IMR-90 (cell line): Measurements from ENCODE around the gene P2RX3. TPM values are rescaled to one million over a fixed set of nuclear protein-coding genes. Genes with fewer than 3 reads are reported as not detected.

Experiments
- ATAC-seq: fragments of 200-7000 bp; cut with Tn5 transposase; 2 replicates; pipeline ENCODE4 v1.9.1; 2020; ENCODE audit warnings: low read depth, mild to moderate bottlenecking, moderate library complexity
- BruUV-seq: library from RNA; stranded (reverse); fragments of 400-500 nt; replicated peaks from 2 replicates; lab custom pipeline; 2021; lab: Mats Ljungman, UMichigan
- CTCF ChIA-PET: fragments of 300-600 bp; formaldehyde crosslinking; extraction: SDS; loops from one replicate; lab custom pipeline; 2021; ENCODE audit warnings: antibody characterized with exemption; lab: Yijun Ruan, JAX
- POLR2A ChIA-PET: fragments of 300-600 bp; sonication (Branson Sonifier 250); formaldehyde crosslinking; loops from one replicate; lab custom pipeline; 2022; ENCODE audit warnings: antibody characterized with exemption; ENCODE audit not compliant: unreplicated experiment; lab: Charles Lee
- DNase-seq: peaks from one replicate; pipeline ENCODE4 v3.0.0; 2013
- H2AFZ ChIP-seq: replicated peaks from 2 replicates; pipeline ENCODE3; 2013; ENCODE audit warnings: low read length, mild to moderate bottlenecking; ENCODE audit not compliant: poor library complexity
- H2AK5ac ChIP-seq: 2 replicates; pipeline ENCODE4 v1.6.1; 2013; ENCODE audit warnings: low read depth, low read length, inconsistent platforms
- H2AK9ac ChIP-seq: replicated peaks from 2 replicates; pipeline ENCODE3; 2013; ENCODE audit warnings: mild to moderate bottlenecking, low read depth, low read length, moderate library complexity; ENCODE audit not compliant: poor library complexity
- H2BK120ac ChIP-seq: 2 replicates; pipeline ENCODE4 v1.6.1; 2013; ENCODE audit warnings: low read depth, low read length, inconsistent platforms
- H2BK15ac ChIP-seq: 3 replicates; pipeline ENCODE4 v1.6.1; 2013; ENCODE audit warnings: low read depth, low read length, inconsistent platforms
- H2BK20ac ChIP-seq: 2 replicates; pipeline ENCODE4 v1.6.1; 2013; ENCODE audit warnings: low read depth, mild to moderate bottlenecking, inconsistent platforms, low read length, moderate library complexity
- H2BK5ac ChIP-seq: 2 replicates; pipeline ENCODE4 v1.6.1; 2013; ENCODE audit warnings: mild to moderate bottlenecking, low read depth, low read length, inconsistent platforms; ENCODE audit not compliant: poor library complexity, severe bottlenecking
- H3K14ac ChIP-seq: replicated peaks from 2 replicates; pipeline ENCODE4 v1.6.1; 2013; ENCODE audit warnings: low read depth, low read length, inconsistent platforms
- H3K18ac ChIP-seq: 2 replicates; pipeline ENCODE4 v1.6.1; 2013; ENCODE audit warnings: low read depth, low read length, control low read depth
- H3K23ac ChIP-seq: 2 replicates; pipeline ENCODE4 v1.6.1; 2013; ENCODE audit warnings: low read depth, low read length, inconsistent platforms
- H3K27ac ChIP-seq: 2 replicates; pipeline ENCODE4 v1.5.1; 2013; ENCODE audit warnings: mild to moderate bottlenecking, control low read depth, low read length; ENCODE audit not compliant: insufficient read depth
- H3K27me3 ChIP-seq: 2 replicates; pipeline ENCODE4 v1.6.1; 2013; ENCODE audit warnings: low read length; ENCODE audit not compliant: control insufficient read depth, insufficient read depth
- H3K36me3 ChIP-seq: 2 replicates; pipeline ENCODE4 v1.6.1; 2013; ENCODE audit warnings: low read length, mixed read lengths; ENCODE audit not compliant: control insufficient read depth, insufficient read depth
- H3K4ac ChIP-seq: 2 replicates; pipeline ENCODE4 v1.6.1; 2013; ENCODE audit warnings: low read depth, low read length, inconsistent platforms
- H3K4me1 ChIP-seq: 2 replicates; pipeline ENCODE4 v1.6.1; 2013; ENCODE audit warnings: low read length, mixed read lengths; ENCODE audit not compliant: control insufficient read depth, insufficient read depth
- H3K4me2 ChIP-seq: 2 replicates; pipeline ENCODE4 v1.6.1; 2013; ENCODE audit warnings: low read depth, mild to moderate bottlenecking, control low read depth, low read length, moderate library complexity
- H3K4me3 ChIP-seq: 2 replicates; pipeline ENCODE4 v1.5.1; 2013; ENCODE audit warnings: low read depth, mild to moderate bottlenecking, control low read depth, low read length, moderate library complexity; ENCODE audit not compliant: insufficient read depth
- H3K56ac ChIP-seq: 2 replicates; pipeline ENCODE4 v1.6.1; 2013; ENCODE audit warnings: low read length, inconsistent platforms; ENCODE audit not compliant: insufficient read depth; ENCODE audit errors: extremely low read depth
- H3K79me1 ChIP-seq, 2 experiments: 2 replicates each; pipeline ENCODE4 v1.6.1; 2013; ENCODE audit warnings: low read length in 2 of 2, inconsistent platforms in 1 of 2, low read depth in 1 of 2
- H3K9ac ChIP-seq: 2 replicates; pipeline ENCODE4 v1.6.1; 2013; ENCODE audit warnings: low read depth, low read length, control low read depth
- H3K9me1 ChIP-seq: 2 replicates; pipeline ENCODE4 v1.6.1; 2013; ENCODE audit warnings: low read length, inconsistent platforms; ENCODE audit not compliant: insufficient read depth
- H3K9me3 ChIP-seq: 2 replicates; pipeline ENCODE4 v1.6.1; 2013; ENCODE audit warnings: low read length; ENCODE audit not compliant: control insufficient read depth, insufficient read depth
- H4K20me1 ChIP-seq: 2 replicates; pipeline ENCODE4 v1.6.1; 2013; ENCODE audit warnings: low read length, inconsistent platforms; ENCODE audit not compliant: insufficient read depth
- H4K5ac ChIP-seq: 2 replicates; pipeline ENCODE4 v1.6.1; 2013; ENCODE audit warnings: mild to moderate bottlenecking, low read depth, low read length, control low read depth
- H4K8ac ChIP-seq, 2 experiments: 2 replicates each; pipeline ENCODE4 v1.6.1; 2013; ENCODE audit warnings: low read depth in 2 of 2, low read length in 2 of 2, control low read depth in 1 of 2, inconsistent platforms in 1 of 2
- H4K91ac ChIP-seq: 2 replicates; pipeline ENCODE4 v1.6.1; 2013; ENCODE audit warnings: low read depth, low read length, inconsistent platforms; ENCODE audit not compliant: insufficient read depth
- CEBPB ChIP-seq: IDR thresholded peaks from 2 replicates; pipeline ENCODE4 v1.6.1; 2012; ENCODE audit warnings: low read depth, low read length, improper control_type of control experiment
- POLR2A ChIP-seq: IDR thresholded peaks from 2 replicates; pipeline ENCODE4 v1.6.1; 2012; ENCODE audit warnings: mild to moderate bottlenecking, low read depth, low read length
- WGBS, 2 experiments: methylation state at CpG; one replicate each; pipeline versions ENCODE4 v1.1.5 to v1.1.7; 2013; ENCODE audit warnings: missing lambda C conversion rate in 2 of 2; ENCODE audit not compliant: insufficient read length in 1 of 2; ENCODE audit errors: extremely low coverage in 2 of 2; 5-methylcytosine and 5-hydroxymethylcytosine counted together
- dilution Hi-C: fragments of 300-500 bp; cut with HindIII; formaldehyde crosslinking; loops from one replicate; pipeline ENCODE4 v1.14.3; 2018; ENCODE audit warnings: low sequenced_read_pairs; ENCODE audit not compliant: unreplicated experiment
- in situ Hi-C: fragments of 300-500 bp; cut with MboI; formaldehyde crosslinking; loops from 3 replicates; pipeline ENCODE4 v1.14.3; 2019; ENCODE audit warnings: low sequenced_read_pairs, inconsistent platforms, mixed read lengths
- intact Hi-C: fragments of 100-400 bp; cut with micrococcal nuclease; formaldehyde crosslinking; loops from 2 replicates; pipeline ENCODE4 v1.10.0; 2022
- polyA plus RNA-seq, 3 experiments: library from polyadenylated mRNA; depleted of rRNA; stranded (reverse); fragments of >200 nt; gene quantifications; 2 replicates each; pipeline ENCODE4 v1.2.3, GENCODE V29; 2012; ENCODE audit warnings: low replicate concordance in 1 of 3
- total RNA-seq: library from RNA; depleted of rRNA; stranded (reverse); fragments of >200 nt; gene quantifications from 2 replicates; pipeline ENCODE4 v1.2.3, GENCODE V29; 2012

P2RX3 gene
- total and polyA plus RNA-seq, 2 of the 4 experiments (the other 2 are of a cell fraction) = not detected

- in situ Hi-C loops (loop anchor here (25.0 kb wide), 1 partner anchor 517 kb away; no protein-coding TSS in a partner anchor), dilution Hi-C loops (no loop called here), intact Hi-C loops (loop anchor here (5.0 kb wide), 1 partner anchor 512 kb away; no protein-coding TSS in a partner anchor)
- no peak overlapping the region for H2BK15ac ChIP-seq
- DNase-seq (no peak), ATAC-seq (no peak)
- 72% methylated on average over 5 of the region's 6 CpGs; no CpG with 5 or more reads in 1 of the 2 experiments for WGBS, 2 experiments
- H2BK20ac ChIP-seq = no peak overlapping the region
- no peak overlapping the region for H2AK5ac ChIP-seq
- no peak overlapping the region for H3K56ac ChIP-seq
- H3K4me1 ChIP-seq = peaks cover under 1% of the 10 kb centered on the region; the same call in 1 of the 2 replicates
- no peak overlapping the region for H3K23ac ChIP-seq
- no peaks in the 10 kb centered on the region for H3K9me1 ChIP-seq
- H2AK9ac ChIP-seq = no peak overlapping the region
- H2AFZ ChIP-seq = no peak overlapping the region
- no peak overlapping the region for H3K9ac ChIP-seq
- no peak overlapping the region for H3K4me2 ChIP-seq
- H3K9me3 ChIP-seq = peaks cover 5% of the 10 kb centered on the region; the same call in 1 of the 2 replicates
- H4K91ac ChIP-seq = no peak overlapping the region
- TF ChIP-seq POLR2A = no peak
- TF ChIP-seq CEBPB = no peak
- POLR2A ChIA-PET = no interaction called here
- no peak overlapping the region for H3K27ac ChIP-seq
- no peak overlapping the region for H3K18ac ChIP-seq
- no peak overlapping the region for H3K14ac ChIP-seq
- H2BK5ac ChIP-seq = no peak overlapping the region
- H3K27me3 ChIP-seq = peaks cover 37% of the 10 kb centered on the region
- H3K4me3 ChIP-seq = no peak overlapping the region
- H2BK120ac ChIP-seq = no peak overlapping the region
- H3K79me1 ChIP-seq = no peaks in the 10 kb centered on the region
- BruUV-seq = no TSS peak
- H4K20me1 ChIP-seq = no peaks in the 10 kb centered on the region
- no peak overlapping the region for H4K5ac ChIP-seq
- no peak overlapping the region for H4K8ac ChIP-seq
- CTCF ChIA-PET = no interaction called here
- H3K36me3 ChIP-seq = no peaks in the 10 kb centered on the region
- no peak overlapping the region for H3K4ac ChIP-seq
These were observed 16.5 kb downstream of the P2RX3 start for GRCh38 chr11:57354699-57355098.
